Adipocyte (in vitro differentiated cells): ENCODE results near the gene ADSS1.
A peak's percentile ranks its signal among the peaks of the same experiment; 100 is the strongest.

Experiments used
- DNase-seq: peaks from one replicate; pipeline ENCODE4 v3.0.0-alpha.2; 2015; ENCODE audit warnings: low read depth
- H3K27me3 ChIP-seq: replicated peaks from 2 replicates; pipeline ENCODE4 v1.7.0; 2013; ENCODE audit warnings: mild to moderate bottlenecking, low read length, moderate library complexity; ENCODE audit not compliant: control insufficient read depth, insufficient read depth
- H3K36me3 ChIP-seq: 2 replicates; pipeline ENCODE4 v1.7.0; 2013; ENCODE audit warnings: low read length, mild to moderate bottlenecking, moderate library complexity; ENCODE audit not compliant: control insufficient read depth, insufficient read depth, severe bottlenecking
- H3K4me1 ChIP-seq: 2 replicates; pipeline ENCODE4 v1.7.0; 2013; ENCODE audit warnings: mild to moderate bottlenecking, low read length, moderate library complexity; ENCODE audit not compliant: control insufficient read depth, insufficient read depth
- H3K4me3 ChIP-seq: 2 replicates; pipeline ENCODE4 v1.7.0; 2013; ENCODE audit warnings: mild to moderate bottlenecking, low read length, moderate library complexity
- H3K9ac ChIP-seq: 2 replicates; pipeline ENCODE4 v1.7.0; 2013; ENCODE audit warnings: mild to moderate bottlenecking, low read length, moderate library complexity
- H3K9me3 ChIP-seq: 2 replicates; pipeline ENCODE4 v1.7.0; 2013; ENCODE audit warnings: mild to moderate bottlenecking, low read length, moderate library complexity; ENCODE audit not compliant: control insufficient read depth

The ADSS1 gene

GRCh38 chr14:104794099-104794498 lies 70.1 kb downstream of the ADSS1 start:
- peak; percentile 85 for DNase-seq
- Histone ChIP-seq H3K4me3 (peak overlapping the region; percentile 81), H3K27me3 (no peaks in the 10 kb centered on the region), H3K9ac (peak overlapping the region; percentile 85), H3K36me3 (peaks cover 21% of the 10 kb centered on the region), H3K4me1 (peaks cover 52% of the 10 kb centered on the region), H3K9me3 (no peaks in the 10 kb centered on the region)

GRCh38 chr14:104794631-104794992 lies 70.6 kb downstream of the ADSS1 start:
- peak; percentile 62 for DNase-seq
- H3K27me3 ChIP-seq: no peaks in the 10 kb centered on the region
- H3K4me1 ChIP-seq: peaks cover 57% of the 10 kb centered on the region
- peak overlapping the region; percentile 81 for H3K4me3 ChIP-seq
- H3K36me3 ChIP-seq: peaks cover 18% of the 10 kb centered on the region
- H3K9me3 ChIP-seq: no peaks in the 10 kb centered on the region
- peak overlapping the region; percentile 85 for H3K9ac ChIP-seq

- H3K27me3 ChIP-seq: no peaks in the 10 kb centered on the region
- peak within 1 kb of the TSS; percentile 81 for H3K4me3 ChIP-seq
- peak within 1 kb of the TSS; percentile 86 for H3K9ac ChIP-seq
- peak; percentile 64 for DNase-seq
- H3K4me1 ChIP-seq: peaks cover 61% of the 10 kb centered on the region
- no peaks in the 10 kb centered on the region for H3K9me3 ChIP-seq
- peaks cover 14% of the 10 kb centered on the region for H3K36me3 ChIP-seq
Measured at GRCh38 chr14:104794993-104795780, 71.2 kb downstream of the ADSS1 start, which contains the start of gene AKT1. Gene AKT1, minus strand, starts transcription at chr14:104795748. Its CDS starts 3,105 bp downstream, at chr14:104792643.

DNA sequence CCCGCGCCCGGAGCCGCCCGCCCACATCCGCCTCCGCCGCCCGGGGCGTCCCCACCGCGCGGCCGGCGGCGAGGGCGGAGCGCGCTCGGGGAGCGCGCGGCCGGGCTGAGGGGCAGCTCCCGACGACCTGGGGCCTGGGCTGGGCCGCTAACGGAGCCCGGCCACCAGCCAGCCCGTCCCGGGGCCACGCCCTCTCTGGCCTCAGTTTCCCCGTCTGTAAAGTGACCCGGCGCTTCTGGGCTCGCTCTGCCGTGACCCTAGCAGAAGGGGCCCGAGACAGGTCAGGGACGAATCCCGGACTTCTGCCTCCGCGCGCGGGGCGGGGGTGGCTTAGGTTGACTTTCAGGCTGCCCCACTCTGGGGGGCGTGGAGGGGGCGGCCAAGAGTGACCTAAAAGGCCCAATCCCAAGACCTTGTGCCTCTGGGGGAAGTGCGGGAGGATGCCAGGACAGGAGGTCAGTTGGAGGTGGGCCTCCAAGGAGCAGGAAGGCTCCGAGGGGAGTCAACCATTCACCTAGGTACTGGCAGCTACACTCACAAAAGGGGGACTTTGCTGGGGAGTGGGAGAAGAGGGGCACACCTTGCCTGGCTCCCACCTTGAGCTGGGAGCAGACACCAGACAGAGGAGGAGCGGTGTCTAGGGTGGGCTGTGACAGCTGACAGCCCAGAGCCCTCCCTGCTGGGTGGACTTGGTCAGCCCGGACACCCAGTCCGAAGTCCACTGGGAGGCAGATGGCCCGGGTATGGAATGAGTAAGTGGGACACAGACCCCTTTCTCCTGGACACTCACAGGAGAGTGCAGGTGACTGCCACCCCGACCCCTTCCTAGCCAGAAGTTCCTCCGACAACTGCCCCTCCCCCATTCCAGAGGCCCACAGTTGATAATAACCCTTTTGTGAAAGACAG lies 72.0 kb downstream of the ADSS1 start:
- DNase-seq: peak; percentile 84
- Histone ChIP-seq H3K9me3 (no peaks in the 10 kb centered on the region), H3K9ac (peak overlapping the region; percentile 86), H3K27me3 (no peaks in the 10 kb centered on the region), H3K36me3 (peaks cover 9% of the 10 kb centered on the region), H3K4me1 (peaks cover 62% of the 10 kb centered on the region), H3K4me3 (peak overlapping the region; percentile 73)

GRCh38 chr14:104796687-104797081 lies 72.7 kb downstream of the ADSS1 start:
- Histone ChIP-seq H3K9me3 (no peaks in the 10 kb centered on the region), H3K36me3 (peaks cover 3% of the 10 kb centered on the region), H3K27me3 (no peaks in the 10 kb centered on the region), H3K4me1 (peaks cover 69% of the 10 kb centered on the region), H3K9ac (no peak overlapping the region), H3K4me3 (no peak overlapping the region)
- no peak for DNase-seq
